Astrocyte of the cerebellum (primary cell): ENCODE data around the gene PAX7.

ENCODE experiments used
- DNase-seq: peaks from one replicate; pipeline ENCODE4 v3.0.0-alpha.2; 2011; ENCODE audit warnings: low read depth
- H3K4me3 ChIP-seq: 2 replicates; pipeline ENCODE4 v1.5.1; 2011; ENCODE audit warnings: mild to moderate bottlenecking, low read depth, low read length, moderate library complexity
- CTCF ChIP-seq: IDR thresholded peaks from 2 replicates; pipeline ENCODE4 v1.5.1; 2012; ENCODE audit warnings: low read length, low read depth, moderate library complexity, mild to moderate bottlenecking; ENCODE audit errors: missing control alignments
- in situ Hi-C: cut with HindIII; loops from 2 replicates; pipeline ENCODE4 v1.10.0; 2017; ENCODE audit warnings: low sequenced_read_pairs

PAX7 gene

GRCh38 chr1:18618546-18619466 is 11.8 kb upstream of the PAX7 start:
- no peak for DNase-seq
- TF ChIP-seq CTCF: no peak

GRCh38 chr1:18619467-18619835 is 11.2 kb upstream of the PAX7 start:
- no peak overlapping the region for H3K4me3 ChIP-seq
- DNase-seq: no peak
- TF ChIP-seq CTCF: no peak
- in situ Hi-C loops: no loop called here

More at GRCh38 chr1:18618546-18619466, 11.8 kb upstream of the PAX7 start:
- no peak overlapping the region for H3K4me3 ChIP-seq
- in situ Hi-C loops: no loop called here

GRCh38 chr1:18628511-18628910 is 2.1 kb upstream of the PAX7 start:
- TF ChIP-seq CTCF: no peak
- in situ Hi-C loops: loop anchor here (5.0 kb wide), 1 partner anchor 79 kb away; no protein-coding TSS in a partner anchor
- no peak for DNase-seq
- no peak overlapping the region for H3K4me3 ChIP-seq

GRCh38 chr1:18629659-18630510 is 761 bp upstream of the PAX7 start:
- in situ Hi-C loops: loop anchor here (5.0 kb wide), 1 partner anchor 77 kb away; no protein-coding TSS in a partner anchor
- TF ChIP-seq CTCF: no peak
- no peak overlapping the region for H3K4me3 ChIP-seq
- no peak for DNase-seq

- DNase-seq: no peak
- no peak overlapping the region for H3K4me3 ChIP-seq
- no peak for TF ChIP-seq CTCF
- in situ Hi-C loops: no loop called here
These were observed 1.0 kb downstream of the PAX7 start for GRCh38 chr1:18631496-18632217.

GRCh38 chr1:18632218-18632588 is 1.6 kb downstream of the PAX7 start:
- no peak overlapping the region for H3K4me3 ChIP-seq
- no peak for TF ChIP-seq CTCF
- in situ Hi-C loops: no loop called here
- DNase-seq: no peak
